MM.1S (cell line): Measurements from ENCODE around the gene U2AF1L4.

Experiments
- DNase-seq: peaks from one replicate; pipeline ENCODE4 v3.0.0-alpha.2; 2015
- H2AFZ ChIP-seq: fragments of 300-600 bp; sonication (generic); 2 replicates; pipeline ENCODE4 v1.6.0; 2016; ENCODE audit warnings: antibody characterized with exemption, low read length
- H3F3A ChIP-seq: fragments of 300-600 bp; sonication (generic); 2 replicates; pipeline ENCODE4 v1.6.1; 2016; ENCODE audit warnings: mild to moderate bottlenecking, antibody characterized with exemption, low read length, moderate library complexity, mixed read lengths; ENCODE audit not compliant: insufficient read depth
- H3K27ac ChIP-seq: fragments of 300-600 bp; sonication (generic); 2 replicates; pipeline ENCODE4 v1.5.1; 2016; ENCODE audit warnings: mild to moderate bottlenecking, low read length
- H3K27me3 ChIP-seq: fragments of 300-600 bp; sonication (generic); replicated peaks from 2 replicates; pipeline ENCODE4 v1.6.0; 2016; ENCODE audit warnings: low read length; ENCODE audit not compliant: insufficient read depth
- H3K36me3 ChIP-seq: fragments of 300-600 bp; sonication (generic); replicated peaks from 2 replicates; pipeline ENCODE4 v1.6.1; 2016; ENCODE audit warnings: mild to moderate bottlenecking, low read length, mixed read lengths; ENCODE audit not compliant: insufficient read depth
- H3K4me1 ChIP-seq: fragments of 300-600 bp; sonication (generic); 2 replicates; pipeline ENCODE4 v1.6.1; 2016; ENCODE audit warnings: low read length, mixed read lengths
- H3K4me2 ChIP-seq: fragments of 300-600 bp; sonication (generic); 2 replicates; pipeline ENCODE4 v1.6.0; 2016; ENCODE audit warnings: low read depth, low read length
- H3K4me3 ChIP-seq: fragments of 300-600 bp; sonication (generic); 2 replicates; pipeline ENCODE4 v1.5.1; 2016; ENCODE audit warnings: low read length, mixed read lengths
- H3K79me2 ChIP-seq: fragments of 300-600 bp; sonication (generic); 2 replicates; pipeline ENCODE4 v1.6.1; 2016; ENCODE audit warnings: mixed run types, low read length, mixed read lengths
- H3K9ac ChIP-seq: fragments of 300-600 bp; sonication (generic); 2 replicates; pipeline ENCODE4 v1.6.1; 2016; ENCODE audit warnings: low read length, mixed read lengths
- H3K9me2 ChIP-seq: fragments of 300-600 bp; sonication (generic); replicated peaks from 2 replicates; pipeline ENCODE4 v1.6.1; 2016; ENCODE audit warnings: mild to moderate bottlenecking, low read length, mixed read lengths; ENCODE audit not compliant: insufficient read depth
- H3K9me3 ChIP-seq: fragments of 300-600 bp; sonication (generic); replicated peaks from 2 replicates; pipeline ENCODE4 v1.6.1; 2016; ENCODE audit warnings: mild to moderate bottlenecking, low read length, mixed read lengths; ENCODE audit not compliant: insufficient read depth
- H4K20me1 ChIP-seq: fragments of 300-600 bp; sonication (generic); 2 replicates; pipeline ENCODE4 v1.6.1; 2016; ENCODE audit warnings: mild to moderate bottlenecking, low read length, moderate library complexity, mixed read lengths; ENCODE audit not compliant: insufficient read depth
- CTCF ChIP-seq: fragments of 300-600 bp; sonication (generic); IDR thresholded peaks from 2 replicates; pipeline ENCODE4 v1.5.1; 2016; ENCODE audit warnings: antibody characterized with exemption, low read length, mixed read lengths
- EZH2 ChIP-seq: fragments of 300-600 bp; sonication (generic); optimal IDR thresholded peaks from 2 replicates; pipeline ENCODE3; 2017; ENCODE audit warnings: low read depth, mild to moderate bottlenecking, antibody characterized with exemption, low read length, mixed read lengths
- EZH2phosphoT487 ChIP-seq: fragments of 300-600 bp; sonication (generic); IDR thresholded peaks from 2 replicates; pipeline ENCODE4 v1.6.1; 2018; ENCODE audit warnings: antibody characterized with exemption, low read length

The U2AF1L4 gene

DNA sequence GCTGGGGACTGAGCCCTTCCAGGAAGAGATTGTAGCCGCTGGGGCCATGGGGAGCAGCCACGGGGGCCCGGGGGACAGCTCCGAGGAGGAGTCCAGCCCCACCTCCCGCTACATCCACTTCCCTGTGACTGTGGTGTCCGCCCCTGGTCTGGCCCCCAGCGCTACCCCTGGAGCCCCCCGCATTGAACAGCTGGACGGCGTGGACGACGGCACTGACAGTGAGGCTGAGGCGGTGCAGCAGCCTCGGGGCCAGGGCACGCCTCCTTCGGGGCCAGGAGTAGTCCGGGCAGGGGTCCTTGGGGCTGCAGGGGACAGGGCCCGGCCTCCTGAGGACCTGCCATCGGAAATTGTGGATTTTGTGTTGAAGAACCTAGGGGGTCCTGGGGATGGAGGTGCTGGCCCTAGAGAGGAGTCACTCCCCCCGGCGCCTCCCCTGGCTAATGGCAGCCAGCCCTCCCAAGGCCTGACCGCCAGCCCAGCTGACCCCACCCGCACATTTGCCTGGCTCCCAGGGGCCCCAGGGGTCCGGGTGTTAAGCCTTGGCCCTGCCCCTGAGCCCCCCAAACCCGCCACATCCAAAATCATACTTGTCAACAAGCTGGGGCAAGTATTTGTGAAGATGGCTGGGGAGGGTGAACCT, 12.6 kb downstream of the U2AF1L4 start:
- no peaks in the 10 kb centered on the region for H4K20me1 ChIP-seq
- no peaks in the 10 kb centered on the region for H3K9me2 ChIP-seq
- H3K4me3 ChIP-seq, result no peak overlapping the region
- H3K27me3 ChIP-seq, result no peaks in the 10 kb centered on the region
- peak; percentile 2 for DNase-seq
- H3K27ac ChIP-seq, result no peak overlapping the region
- H3F3A ChIP-seq, result no peaks in the 10 kb centered on the region
- no peaks in the 10 kb centered on the region for H3K4me1 ChIP-seq
- H3K4me2 ChIP-seq, result no peak overlapping the region
- no peaks in the 10 kb centered on the region for H3K9me3 ChIP-seq
- H3K79me2 ChIP-seq, result no peaks in the 10 kb centered on the region
- H3K36me3 ChIP-seq, result 0 out of 2 replicates have a peak, but pooled peaks cover 5% of the 10 kb centered on the region
- no peak overlapping the region for H3K9ac ChIP-seq
- no peak overlapping the region for H2AFZ ChIP-seq
- TF ChIP-seq EZH2, result no peak

DNA sequence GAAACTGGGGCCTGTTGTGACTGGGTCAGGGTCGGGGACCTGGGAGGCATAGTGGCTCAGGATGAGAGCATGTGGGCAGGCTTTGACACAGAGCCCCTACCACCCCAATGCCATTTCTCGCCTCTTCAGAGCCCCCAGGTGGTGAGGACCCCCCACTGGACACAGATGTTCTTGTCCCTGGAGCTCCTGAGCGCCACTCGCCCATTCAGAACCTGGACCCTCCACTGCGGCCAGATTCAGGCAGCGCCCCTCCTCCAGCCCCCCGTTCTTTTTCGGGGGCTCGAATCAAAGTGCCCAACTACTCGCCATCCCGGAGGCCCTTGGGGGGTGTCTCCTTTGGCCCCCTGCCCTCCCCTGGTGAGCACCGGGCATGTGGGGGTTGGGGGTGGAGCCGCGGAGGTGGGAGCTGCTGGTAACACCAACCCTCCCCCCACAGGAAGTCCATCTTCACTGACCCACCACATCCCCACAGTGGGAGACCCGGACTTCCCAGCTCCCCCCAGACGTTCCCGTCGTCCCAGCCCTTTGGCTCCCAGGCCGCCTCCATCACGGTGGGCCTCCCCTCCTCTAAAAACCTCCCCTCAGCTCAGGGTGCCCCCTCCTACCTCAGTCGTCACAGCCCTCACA, 13.3 kb downstream of the U2AF1L4 start:
- TF ChIP-seq CTCF (no peak), EZH2phosphoT487 (no peak), EZH2 (no peak)
- no peaks in the 10 kb centered on the region for H3K27me3 ChIP-seq
- no peaks in the 10 kb centered on the region for H3K9me2 ChIP-seq
- peaks cover 5% of the 10 kb centered on the region; the same call in 1 of the 2 replicates for H3K36me3 ChIP-seq
- no peak overlapping the region for H2AFZ ChIP-seq
- DNase-seq, result peak; percentile 0
- H3K4me3 ChIP-seq, result no peak overlapping the region
- H3F3A ChIP-seq, result no peaks in the 10 kb centered on the region
- H4K20me1 ChIP-seq, result no peaks in the 10 kb centered on the region
- no peaks in the 10 kb centered on the region for H3K4me1 ChIP-seq
- H3K9me3 ChIP-seq, result no peaks in the 10 kb centered on the region
- H3K4me2 ChIP-seq, result no peak overlapping the region
- H3K79me2 ChIP-seq, result no peaks in the 10 kb centered on the region
- H3K27ac ChIP-seq, result no peak overlapping the region
- no peak overlapping the region for H3K9ac ChIP-seq

DNA sequence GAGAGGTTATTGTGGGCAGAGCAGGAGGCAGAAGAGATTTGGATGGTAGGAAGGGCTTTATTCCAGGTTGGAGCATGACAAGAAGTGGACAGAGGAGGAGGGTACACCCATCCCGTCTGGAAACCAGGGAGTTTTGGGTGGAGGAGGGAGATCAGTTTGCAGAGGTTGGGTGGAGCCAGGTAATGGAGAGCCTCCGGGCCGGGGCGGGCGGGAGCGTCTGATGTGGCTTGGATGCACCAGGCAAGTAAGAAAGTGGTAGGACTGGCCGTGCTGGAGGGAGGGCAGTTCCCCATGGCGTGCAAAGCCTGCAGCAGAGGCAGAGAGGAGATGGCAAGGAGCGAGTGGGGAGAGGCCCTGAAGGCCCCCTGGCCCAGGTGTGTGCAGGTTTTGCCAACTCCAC, 13.9 kb downstream of the U2AF1L4 start:
- Histone ChIP-seq H3K27ac (no peak overlapping the region), H3K9ac (no peak overlapping the region), H3K4me3 (no peak overlapping the region), H3K4me2 (no peak overlapping the region), H4K20me1 (no peaks in the 10 kb centered on the region), H3F3A (no peaks in the 10 kb centered on the region), H3K9me3 (no peaks in the 10 kb centered on the region), H3K27me3 (no peaks in the 10 kb centered on the region), H3K36me3 (peaks cover 6% of the 10 kb centered on the region; the same call in 1 of the 2 replicates), H3K4me1 (no peaks in the 10 kb centered on the region), H3K79me2 (no peaks in the 10 kb centered on the region), H3K9me2 (no peaks in the 10 kb centered on the region), H2AFZ (no peak overlapping the region)
- TF ChIP-seq CTCF (no peak), EZH2 (no peak), EZH2phosphoT487 (no peak)
- no peak for DNase-seq

GRCh38 chr19:35730326-35730725, 14.9 kb downstream of the U2AF1L4 start:
- Histone ChIP-seq H3K9me3 (no peaks in the 10 kb centered on the region), H3K9ac (no peak overlapping the region), H3K4me1 (no peaks in the 10 kb centered on the region), H3K36me3 (peaks cover 12% of the 10 kb centered on the region; the same call in 1 of the 2 replicates), H3K27me3 (no peaks in the 10 kb centered on the region), H2AFZ (no peak overlapping the region), H3K4me3 (no peak overlapping the region), H3K79me2 (no peaks in the 10 kb centered on the region), H4K20me1 (no peaks in the 10 kb centered on the region), H3F3A (no peaks in the 10 kb centered on the region), H3K9me2 (no peaks in the 10 kb centered on the region), H3K27ac (no peak overlapping the region), H3K4me2 (no peak overlapping the region)
- no peak for DNase-seq
- TF ChIP-seq EZH2phosphoT487, result no peak
- TF ChIP-seq CTCF, result no peak
- TF ChIP-seq EZH2, result no peak
